ENCODE data around the gene SYT6.

Gene SYT6

GRCh38 chr1:114126261-114127095 is 27.2 kb downstream of the SYT6 start:
- H3K9ac ChIP-seq (ENCODE audit: low read length in 5 of 5), result peak overlapping the region in 1 of 5 donors; percentile 52
- H3K4me1 ChIP-seq (ENCODE audit: control insufficient read depth in 5 of 5, insufficient read depth in 5 of 5, low read length in 5 of 5), result peaks cover 0 to 16% (median 7%) of the 10 kb centered on the region in 5 donors
- no peak overlapping the region for H3K27ac ChIP-seq (ENCODE audit: low read depth, low read length)
- no peaks in the 10 kb centered on the region for H3K9me3 ChIP-seq (ENCODE audit: control insufficient read depth in 5 of 5, low read length in 5 of 5)
- H3K4me3 ChIP-seq (ENCODE audit: low read depth in 1 of 5, low read length in 5 of 5), result peak overlapping the region in 1 of 5 donors; percentile 13
- H3K27me3 ChIP-seq (ENCODE audit: control insufficient read depth in 5 of 5, insufficient read depth in 4 of 5, low read length in 5 of 5), result peaks cover 0 to 3% (median 0%) of the 10 kb centered on the region in 5 donors
- H3K36me3 ChIP-seq (ENCODE audit: control insufficient read depth in 5 of 5, insufficient read depth in 5 of 5, low read length in 5 of 5), result no peaks in the 10 kb centered on the region

- no peaks in the 10 kb centered on the region for H3K36me3 ChIP-seq (ENCODE audit: control insufficient read depth in 5 of 5, insufficient read depth in 5 of 5, low read length in 5 of 5)
- H3K9me3 ChIP-seq (ENCODE audit: control insufficient read depth in 5 of 5, low read length in 5 of 5), result no peaks in the 10 kb centered on the region
- H3K9ac ChIP-seq (ENCODE audit: low read length in 5 of 5), result no peak overlapping the region
- H3K27me3 ChIP-seq (ENCODE audit: control insufficient read depth in 5 of 5, insufficient read depth in 4 of 5, low read length in 5 of 5), result peaks cover 0 to 3% (median 0%) of the 10 kb centered on the region in 5 donors
- H3K27ac ChIP-seq (ENCODE audit: low read depth, low read length), result no peak overlapping the region
- H3K4me3 ChIP-seq (ENCODE audit: low read depth in 1 of 5, low read length in 5 of 5), result no peak overlapping the region
- peaks cover 0 to 16% (median 7%) of the 10 kb centered on the region in 5 donors for H3K4me1 ChIP-seq (ENCODE audit: control insufficient read depth in 5 of 5, insufficient read depth in 5 of 5, low read length in 5 of 5)
Observed at GRCh38 chr1:114124644-114125043, 29.0 kb downstream of the SYT6 start.

GRCh38 chr1:114122941-114123618 is 30.6 kb downstream of the SYT6 start:
- Histone ChIP-seq H3K4me1 (ENCODE audit: control insufficient read depth in 5 of 5, insufficient read depth in 5 of 5, low read length in 5 of 5) (peaks cover 0 to 16% (median 10%) of the 10 kb centered on the region in 5 donors), H3K27ac (ENCODE audit: low read depth, low read length) (no peak overlapping the region), H3K9ac (ENCODE audit: low read length in 5 of 5) (peak overlapping the region in 1 of 5 donors; percentile 84), H3K36me3 (ENCODE audit: control insufficient read depth in 5 of 5, insufficient read depth in 5 of 5, low read length in 5 of 5) (no peaks in the 10 kb centered on the region), H3K9me3 (ENCODE audit: control insufficient read depth in 5 of 5, low read length in 5 of 5) (peaks cover 0 to 2% (median 0%) of the 10 kb centered on the region in 5 donors), H3K4me3 (ENCODE audit: low read depth in 1 of 5, low read length in 5 of 5) (no peak overlapping the region), H3K27me3 (ENCODE audit: control insufficient read depth in 5 of 5, insufficient read depth in 4 of 5, low read length in 5 of 5) (peaks cover 0 to 6% (median 3%) of the 10 kb centered on the region in 5 donors)

- Histone ChIP-seq H3K27me3 (ENCODE audit: control insufficient read depth in 5 of 5, insufficient read depth in 4 of 5, low read length in 5 of 5) (peaks cover 0 to 6% (median 3%) of the 10 kb centered on the region in 5 donors), H3K36me3 (ENCODE audit: control insufficient read depth in 5 of 5, insufficient read depth in 5 of 5, low read length in 5 of 5) (no peaks in the 10 kb centered on the region), H3K4me3 (ENCODE audit: low read depth in 1 of 5, low read length in 5 of 5) (no peak overlapping the region), H3K9ac (ENCODE audit: low read length in 5 of 5) (no peak overlapping the region), H3K27ac (ENCODE audit: low read depth, low read length) (no peak overlapping the region), H3K9me3 (ENCODE audit: control insufficient read depth in 5 of 5, low read length in 5 of 5) (peaks cover 0 to 2% (median 0%) of the 10 kb centered on the region in 5 donors), H3K4me1 (ENCODE audit: control insufficient read depth in 5 of 5, insufficient read depth in 5 of 5, low read length in 5 of 5) (peaks cover 0 to 7% (median 5%) of the 10 kb centered on the region in 5 donors)
Observed at GRCh38 chr1:114118351-114118990, 35.2 kb downstream of the SYT6 start.

- H3K27me3 ChIP-seq (ENCODE audit: control insufficient read depth in 5 of 5, insufficient read depth in 4 of 5, low read length in 5 of 5), result peaks cover 0 to 5% (median 2%) of the 10 kb centered on the region in 5 donors
- no peak overlapping the region for H3K27ac ChIP-seq (ENCODE audit: low read depth, low read length)
- H3K36me3 ChIP-seq (ENCODE audit: control insufficient read depth in 5 of 5, insufficient read depth in 5 of 5, low read length in 5 of 5), result no peaks in the 10 kb centered on the region
- no peak overlapping the region for H3K4me3 ChIP-seq (ENCODE audit: low read depth in 1 of 5, low read length in 5 of 5)
- H3K9ac ChIP-seq (ENCODE audit: low read length in 5 of 5), result no peak overlapping the region
- H3K9me3 ChIP-seq (ENCODE audit: control insufficient read depth in 5 of 5, low read length in 5 of 5), result peaks cover 0 to 2% (median 0%) of the 10 kb centered on the region in 5 donors
- H3K4me1 ChIP-seq (ENCODE audit: control insufficient read depth in 5 of 5, insufficient read depth in 5 of 5, low read length in 5 of 5), result peaks cover 0 to 10% (median 5%) of the 10 kb centered on the region in 5 donors
Observed at GRCh38 chr1:114117654-114118053, 36.0 kb downstream of the SYT6 start.

GRCh38 chr1:114116086-114116485 is 37.6 kb downstream of the SYT6 start:
- no peak overlapping the region for H3K9ac ChIP-seq (ENCODE audit: low read length in 5 of 5)
- H3K9me3 ChIP-seq (ENCODE audit: control insufficient read depth in 5 of 5, low read length in 5 of 5), result peaks cover 0 to 2% (median 0%) of the 10 kb centered on the region in 5 donors
- H3K4me3 ChIP-seq (ENCODE audit: low read depth in 1 of 5, low read length in 5 of 5), result no peak overlapping the region
- H3K36me3 ChIP-seq (ENCODE audit: control insufficient read depth in 5 of 5, insufficient read depth in 5 of 5, low read length in 5 of 5), result no peaks in the 10 kb centered on the region
- H3K4me1 ChIP-seq (ENCODE audit: control insufficient read depth in 5 of 5, insufficient read depth in 5 of 5, low read length in 5 of 5), result peaks cover 0 to 11% (median 6%) of the 10 kb centered on the region in 5 donors
- H3K27me3 ChIP-seq (ENCODE audit: control insufficient read depth in 5 of 5, insufficient read depth in 4 of 5, low read length in 5 of 5), result peaks cover 0 to 5% (median 2%) of the 10 kb centered on the region in 5 donors
- no peak overlapping the region for H3K27ac ChIP-seq (ENCODE audit: low read depth, low read length)

GRCh38 chr1:114114185-114115094 is 39.2 kb downstream of the SYT6 start:
- H3K9me3 ChIP-seq (ENCODE audit: control insufficient read depth in 5 of 5, low read length in 5 of 5), result peaks cover 0 to 2% (median 0%) of the 10 kb centered on the region in 5 donors
- peaks cover 0 to 3% (median 2%) of the 10 kb centered on the region in 5 donors for H3K27me3 ChIP-seq (ENCODE audit: control insufficient read depth in 5 of 5, insufficient read depth in 4 of 5, low read length in 5 of 5)
- H3K27ac ChIP-seq (ENCODE audit: low read depth, low read length), result peak overlapping the region; percentile 45
- H3K4me3 ChIP-seq (ENCODE audit: low read depth in 1 of 5, low read length in 5 of 5), result no peak overlapping the region
- no peak overlapping the region for H3K9ac ChIP-seq (ENCODE audit: low read length in 5 of 5)
- no peaks in the 10 kb centered on the region for H3K36me3 ChIP-seq (ENCODE audit: control insufficient read depth in 5 of 5, insufficient read depth in 5 of 5, low read length in 5 of 5)
- peaks cover 0 to 11% (median 9%) of the 10 kb centered on the region in 5 donors for H3K4me1 ChIP-seq (ENCODE audit: control insufficient read depth in 5 of 5, insufficient read depth in 5 of 5, low read length in 5 of 5)

- Histone ChIP-seq H3K9ac (ENCODE audit: low read length in 5 of 5) (no peak overlapping the region), H3K27ac (ENCODE audit: low read depth, low read length) (peak overlapping the region; percentile 45), H3K27me3 (ENCODE audit: control insufficient read depth in 5 of 5, insufficient read depth in 4 of 5, low read length in 5 of 5) (peaks cover 0 to 3% (median 0%) of the 10 kb centered on the region in 5 donors), H3K36me3 (ENCODE audit: control insufficient read depth in 5 of 5, insufficient read depth in 5 of 5, low read length in 5 of 5) (no peaks in the 10 kb centered on the region), H3K4me1 (ENCODE audit: control insufficient read depth in 5 of 5, insufficient read depth in 5 of 5, low read length in 5 of 5) (peaks cover 0 to 19% (median 9%) of the 10 kb centered on the region in 5 donors), H3K9me3 (ENCODE audit: control insufficient read depth in 5 of 5, low read length in 5 of 5) (no peaks in the 10 kb centered on the region), H3K4me3 (ENCODE audit: low read depth in 1 of 5, low read length in 5 of 5) (no peak overlapping the region)
Observed at GRCh38 chr1:114113411-114114184, 40.1 kb downstream of the SYT6 start.

Data from subcutaneous abdominal adipose tissue (tissue), 5 donors.